HEK293 (cell line): ENCODE results near the gene SERTAD4.

Experiments used
- CTCF ChIA-PET: fragments of 350-600 bp; formaldehyde crosslinking; extraction: SDS; loops from one replicate; lab custom pipeline; 2021; ENCODE audit warnings: antibody characterized with exemption; lab: Yijun Ruan, JAX
- POLR2A ChIA-PET: fragments of 300-600 bp; formaldehyde crosslinking; extraction: SDS; loops from one replicate; lab custom pipeline; 2020; ENCODE audit warnings: antibody characterized with exemption, inconsistent platforms; lab: Yijun Ruan, JAX
- H3K27ac ChIP-seq: fragments of 200-500 bp; sonication (Bioruptor generic); 2 replicates; pipeline ENCODE4 v1.5.1; 2014; ENCODE audit warnings: low read depth, low read length, control low read depth, inconsistent platforms; ENCODE audit errors: extremely low read depth
- H3K36me3 ChIP-seq, 2 experiments: fragments of 200-500 bp in 1 of 2; sonication (Bioruptor generic) in 1 of 2; 1 replicate in 1 of 2; 2 replicates in 1 of 2; pipeline ENCODE4 v1.5.1; 2014 to 2017; ENCODE audit warnings: inconsistent platforms in 2 of 2, low read length in 2 of 2; ENCODE audit not compliant: control insufficient read depth in 2 of 2, insufficient read depth in 1 of 2
- H3K4me1 ChIP-seq: fragments of 200-500 bp; sonication (Bioruptor generic); 2 replicates; pipeline ENCODE4 v1.5.1; 2014; ENCODE audit warnings: mild to moderate bottlenecking, low read length, inconsistent platforms; ENCODE audit not compliant: control insufficient read depth, insufficient read depth
- H3K4me3 ChIP-seq: 2 replicates; pipeline ENCODE4 v1.5.1; 2011; ENCODE audit warnings: low read depth, mild to moderate bottlenecking, control low read depth, low read length, moderate library complexity
- H3K9me3 ChIP-seq: fragments of 200-500 bp; sonication (Bioruptor generic); 2 replicates; pipeline ENCODE4 v1.5.1; 2014; ENCODE audit warnings: low read depth, low read length, inconsistent platforms; ENCODE audit not compliant: control insufficient read depth, insufficient read depth
- FEZF1 ChIP-seq: fragments of 450-650 bp; formaldehyde crosslinking; IDR thresholded peaks from 2 replicates; pipeline ENCODE4 v1.5.1; 2016; ENCODE audit warnings: missing biosample characterization, missing genetic modification characterization
- GFI1B ChIP-seq: fragments of 450-650 bp; formaldehyde crosslinking; IDR thresholded peaks from 2 replicates; pipeline ENCODE4 v1.5.1; 2016; ENCODE audit warnings: missing biosample characterization, missing genetic modification characterization
- HOXA7 ChIP-seq: sonication (generic); formaldehyde crosslinking; IDR thresholded peaks from 2 replicates; pipeline ENCODE4 v1.8.1; 2022; ENCODE audit warnings: missing genetic modification reagents, borderline replicate concordance
- MYNN ChIP-seq: fragments of 450-650 bp; formaldehyde crosslinking; IDR thresholded peaks from 2 replicates; pipeline ENCODE4 v1.5.1; 2016; ENCODE audit warnings: missing biosample characterization, missing genetic modification characterization, borderline replicate concordance
- OSR2 ChIP-seq: fragments of 450-650 bp; formaldehyde crosslinking; IDR thresholded peaks from 2 replicates; pipeline ENCODE4 v1.5.1; 2016; ENCODE audit warnings: missing biosample characterization, missing genetic modification characterization
- PRDM6 ChIP-seq: fragments of 450-650 bp; formaldehyde crosslinking; IDR thresholded peaks from 2 replicates; pipeline ENCODE4 v1.5.1; 2017; ENCODE audit warnings: missing biosample characterization, missing genetic modification characterization
- REST ChIP-seq: fragments of 450-650 bp; formaldehyde crosslinking; IDR thresholded peaks from 2 replicates; pipeline ENCODE4 v1.5.1; 2016; ENCODE audit warnings: missing biosample characterization, missing genetic modification characterization
- SALL2 ChIP-seq: fragments of 450-650 bp; formaldehyde crosslinking; IDR thresholded peaks from 2 replicates; pipeline ENCODE4 v1.5.0; 2017; ENCODE audit warnings: missing biosample characterization, mild to moderate bottlenecking, missing genetic modification characterization, borderline replicate concordance
- TCF7L2 ChIP-seq: IDR thresholded peaks from 2 replicates; pipeline ENCODE4 v1.6.1; 2011; ENCODE audit warnings: low read depth, mild to moderate bottlenecking, inconsistent platforms, low read length, moderate library complexity, borderline replicate concordance
- WT1 ChIP-seq: fragments of 450-650 bp; formaldehyde crosslinking; IDR thresholded peaks from 2 replicates; pipeline ENCODE4 v1.5.1; 2016; ENCODE audit warnings: missing biosample characterization, missing genetic modification characterization
- ZFHX2 ChIP-seq: fragments of 450-650 bp; formaldehyde crosslinking; conservative IDR thresholded peaks from 2 replicates; pipeline ENCODE4 v1.5.1; 2016; ENCODE audit warnings: missing biosample characterization, missing genetic modification characterization
- ZFP37 ChIP-seq: fragments of 450-650 bp; formaldehyde crosslinking; IDR thresholded peaks from 2 replicates; pipeline ENCODE4 v1.5.1; 2016; ENCODE audit warnings: missing biosample characterization, missing genetic modification characterization
- ZNF184 ChIP-seq: fragments of 450-650 bp; IDR thresholded peaks from 2 replicates; pipeline ENCODE4 v1.5.1; 2018; ENCODE audit warnings: missing biosample characterization, mild to moderate bottlenecking, missing genetic modification characterization
- ZNF223 ChIP-seq: fragments of 450-650 bp; formaldehyde crosslinking; IDR thresholded peaks from 2 replicates; pipeline ENCODE4 v1.5.1; 2016; ENCODE audit warnings: missing biosample characterization, missing genetic modification characterization
- ZNF341 ChIP-seq: fragments of 450-650 bp; formaldehyde crosslinking; IDR thresholded peaks from 2 replicates; pipeline ENCODE4; 2016; ENCODE audit warnings: low read depth, missing biosample characterization, missing genetic modification characterization
- ZNF610 ChIP-seq: fragments of 450-650 bp; formaldehyde crosslinking; IDR thresholded peaks from 2 replicates; pipeline ENCODE4 v1.5.1; 2016; ENCODE audit warnings: missing biosample characterization, missing genetic modification characterization, borderline replicate concordance
- ZNF664 ChIP-seq: fragments of 450-650 bp; formaldehyde crosslinking; IDR thresholded peaks from 2 replicates; pipeline ENCODE4 v1.5.1; 2016; ENCODE audit warnings: missing biosample characterization, missing genetic modification characterization
- ZNF791 ChIP-seq: fragments of 450-650 bp; formaldehyde crosslinking; IDR thresholded peaks from 2 replicates; pipeline ENCODE4 v1.5.1; 2016; ENCODE audit warnings: missing biosample characterization, missing genetic modification characterization
- ZNF843 ChIP-seq: fragments of 450-650 bp; formaldehyde crosslinking; IDR thresholded peaks from 2 replicates; pipeline ENCODE4 v1.5.1; 2016; ENCODE audit warnings: missing biosample characterization, missing genetic modification characterization
- TF ChIP-seq, protein P1 (sequence below): fragments of 450-650 bp; formaldehyde crosslinking; IDR thresholded peaks from 2 replicates; pipeline ENCODE4 v1.5.1; 2016; ENCODE audit warnings: missing biosample characterization, missing genetic modification characterization

The SERTAD4 gene

GRCh38 chr1:210234329-210234757, 1.7 kb downstream of the SERTAD4 start (continued):
- TF ChIP-seq REST (tag by site-specific recombination), result no peak
- TF ChIP-seq ZFP37, result no peak
- TF ChIP-seq, protein P1, sequence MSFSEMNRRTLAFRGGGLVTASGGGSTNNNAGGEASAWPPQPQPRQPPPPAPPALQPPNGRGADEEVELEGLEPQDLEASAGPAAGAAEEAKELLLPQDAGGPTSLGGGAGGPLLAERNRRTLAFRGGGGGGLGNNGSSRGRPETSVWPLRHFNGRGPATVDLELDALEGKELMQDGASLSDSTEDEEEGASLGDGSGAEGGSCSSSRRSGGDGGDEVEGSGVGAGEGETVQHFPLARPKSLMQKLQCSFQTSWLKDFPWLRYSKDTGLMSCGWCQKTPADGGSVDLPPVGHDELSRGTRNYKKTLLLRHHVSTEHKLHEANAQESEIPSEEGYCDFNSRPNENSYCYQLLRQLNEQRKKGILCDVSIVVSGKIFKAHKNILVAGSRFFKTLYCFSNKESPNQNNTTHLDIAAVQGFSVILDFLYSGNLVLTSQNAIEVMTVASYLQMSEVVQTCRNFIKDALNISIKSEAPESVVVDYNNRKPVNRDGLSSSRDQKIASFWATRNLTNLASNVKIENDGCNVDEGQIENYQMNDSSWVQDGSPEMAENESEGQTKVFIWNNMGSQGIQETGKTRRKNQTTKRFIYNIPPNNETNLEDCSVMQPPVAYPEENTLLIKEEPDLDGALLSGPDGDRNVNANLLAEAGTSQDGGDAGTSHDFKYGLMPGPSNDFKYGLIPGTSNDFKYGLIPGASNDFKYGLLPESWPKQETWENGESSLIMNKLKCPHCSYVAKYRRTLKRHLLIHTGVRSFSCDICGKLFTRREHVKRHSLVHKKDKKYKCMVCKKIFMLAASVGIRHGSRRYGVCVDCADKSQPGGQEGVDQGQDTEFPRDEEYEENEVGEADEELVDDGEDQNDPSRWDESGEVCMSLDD (tag by site-specific recombination), result no peak
- peak; percentile 85 for TF ChIP-seq ZNF341
- no peak for TF ChIP-seq GFI1B (tag by site-specific recombination)
- TF ChIP-seq ZFHX2 (tag by site-specific recombination), result peak; percentile 71; the same call in 1 of the 2 replicates
- no peak for TF ChIP-seq ZNF791 (tag by site-specific recombination)

DNA sequence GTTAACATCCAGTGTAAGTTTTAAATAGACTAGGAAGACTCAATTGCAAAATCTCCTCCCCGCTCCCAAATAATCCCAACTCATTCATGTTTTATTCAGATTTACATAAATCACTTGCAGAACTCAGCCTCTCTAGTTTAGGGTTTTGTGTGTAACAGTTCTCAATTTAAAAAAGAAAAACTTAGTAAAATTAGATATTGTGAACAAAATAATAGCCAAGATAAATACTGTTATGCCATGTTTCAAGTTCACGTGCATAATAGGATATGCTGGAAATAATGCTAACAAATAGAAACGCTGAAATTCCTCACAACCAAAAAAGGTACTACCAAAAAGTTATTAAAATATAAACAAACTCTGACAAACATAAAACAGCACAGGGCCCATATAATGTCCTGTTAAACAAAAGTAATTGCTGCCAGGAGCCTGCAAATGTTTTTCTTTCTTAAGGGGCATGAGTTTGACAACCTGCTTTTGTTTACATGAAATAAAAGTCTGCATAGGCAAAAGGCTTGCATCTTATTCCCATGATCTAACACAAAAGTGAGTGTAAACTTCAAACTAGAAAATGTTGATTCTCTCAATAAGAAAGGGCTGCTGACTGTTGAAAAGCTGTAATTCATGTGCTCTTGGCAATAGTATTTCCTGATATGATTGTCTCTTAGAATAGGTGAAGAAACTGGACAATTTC, 2.9 kb downstream of the SERTAD4 start:
- TF ChIP-seq ZNF610 (tag by site-specific recombination) (no peak), FEZF1 (tag by site-specific recombination) (peak; percentile 90), ZNF664 (tag by site-specific recombination) (peak; percentile 92), SALL2 (tag by site-specific recombination) (no peak), ZNF843 (tag by site-specific recombination) (0 out of 2 replicates have a peak, but pooled peaks have one; percentile 28), ZNF184 (tag by site-specific recombination) (no peak), TCF7L2 (peak; percentile 61; the same call in 1 of the 2 replicates), MYNN (peak; percentile 89), HOXA7 (no peak), ZNF223 (tag by site-specific recombination) (no peak), OSR2 (peak; percentile 57; the same call in 1 of the 2 replicates), WT1 (0 out of 2 replicates have a peak, but pooled peaks have one; percentile 48), PRDM6 (tag by site-specific recombination) (peak; percentile 96)
- ChIA-PET CTCF (no interaction called here), POLR2A (interaction anchor here (1.1 to 2.0 kb wide), 3 partner anchors 11 to 57 kb away, joined by 3 to 7 read pairs (median 5); no protein-coding TSS in a partner anchor)
- H3K4me3 ChIP-seq, result no peak overlapping the region
- peaks cover 49% of the 10 kb centered on the region for H3K4me1 ChIP-seq
- no peaks in the 10 kb centered on the region for H3K9me3 ChIP-seq
- H3K36me3 ChIP-seq, result peaks cover 4 to 9% of the 10 kb centered on the region in 2 experiments; a peak in 2 of 3 replicates
- H3K27ac ChIP-seq, result peak overlapping the region; percentile 99
